Osteocyte (in vitro differentiated cells): ENCODE data around the gene GPR146. TPM values are rescaled to one million over a fixed set of nuclear protein-coding genes. Genes with fewer than 3 reads are reported as not detected.

Source experiments
- DNase-seq: peaks from one replicate; pipeline ENCODE4 v3.0.0; 2021; ENCODE audit warnings: mixed read lengths; ENCODE audit not compliant: unreplicated experiment; ENCODE audit errors: extremely low spot score
- H3K27ac Mint-ChIP-seq: one replicate; pipeline ENCODE4 v1.8.0; 2021; ENCODE audit warnings: mild to moderate bottlenecking, mixed read lengths; ENCODE audit not compliant: unreplicated experiment
- H3K27me3 Mint-ChIP-seq: one replicate; pipeline ENCODE4 v1.8.0; 2021; ENCODE audit warnings: mixed read lengths; ENCODE audit not compliant: unreplicated experiment
- H3K36me3 Mint-ChIP-seq: one replicate; pipeline ENCODE4 v1.8.0; 2021; ENCODE audit warnings: mixed read lengths; ENCODE audit not compliant: unreplicated experiment
- H3K4me1 Mint-ChIP-seq: one replicate; pipeline ENCODE4 v1.8.0; 2021; ENCODE audit warnings: mixed read lengths; ENCODE audit not compliant: unreplicated experiment
- H3K4me3 Mint-ChIP-seq: one replicate; pipeline ENCODE4 v1.8.0; 2021; ENCODE audit warnings: mild to moderate bottlenecking, moderate library complexity, mixed read lengths; ENCODE audit not compliant: unreplicated experiment
- H3K9me3 Mint-ChIP-seq: one replicate; pipeline ENCODE4 v1.8.0; 2021; ENCODE audit warnings: mixed read lengths; ENCODE audit not compliant: unreplicated experiment
- CTCF ChIP-seq: fragments of 200-600 bp; sonication (generic); IDR thresholded peaks from 2 replicates; pipeline ENCODE4 v1.5.0; 2021; ENCODE audit warnings: antibody characterized with exemption, mild to moderate bottlenecking, moderate library complexity
- total RNA-seq: library from RNA; stranded (reverse); gene quantifications from 2 replicates; pipeline ENCODE4 v1.2.1, GENCODE V29; 2021

GPR146 gene
- total RNA-seq, 1 donor from 2014 or later, result 2.8 TPM

GRCh38 chr7:1092161-1092632 is 47.9 kb downstream of the GPR146 start:
- no peaks in the 10 kb centered on the region for H3K27me3 Mint-ChIP-seq
- H3K4me1 Mint-ChIP-seq, result peaks cover 28% of the 10 kb centered on the region
- no peak overlapping the region for H3K27ac Mint-ChIP-seq

GRCh38 chr7:1092806-1093501 is 48.6 kb downstream of the GPR146 start:
- Mint-ChIP-seq H3K27me3 (no peaks in the 10 kb centered on the region), H3K36me3 (peaks cover 18% of the 10 kb centered on the region), H3K4me3 (no peak overlapping the region), H3K4me1 (peaks cover 20% of the 10 kb centered on the region), H3K9me3 (no peaks in the 10 kb centered on the region), H3K27ac (no peak overlapping the region)
- no peak for DNase-seq
- TF ChIP-seq CTCF, result no peak

More at GRCh38 chr7:1092161-1092632, 47.9 kb downstream of the GPR146 start:
- no peak for DNase-seq
- Mint-ChIP-seq H3K36me3 (peaks cover 13% of the 10 kb centered on the region), H3K4me3 (no peak overlapping the region), H3K9me3 (no peaks in the 10 kb centered on the region)
- no peak for TF ChIP-seq CTCF

- Mint-ChIP-seq H3K9me3 (no peaks in the 10 kb centered on the region), H3K36me3 (peaks cover 21% of the 10 kb centered on the region), H3K27ac (no peak overlapping the region), H3K4me3 (no peak overlapping the region), H3K27me3 (no peaks in the 10 kb centered on the region), H3K4me1 (peaks cover 15% of the 10 kb centered on the region)
- TF ChIP-seq CTCF, result no peak
- DNase-seq, result no peak
Measured at GRCh38 chr7:1093502-1093843, 49.1 kb downstream of the GPR146 start.

GRCh38 chr7:1093916-1094508 is 49.7 kb downstream of the GPR146 start:
- no peak for TF ChIP-seq CTCF
- Mint-ChIP-seq H3K9me3 (no peaks in the 10 kb centered on the region), H3K4me1 (peaks cover 10% of the 10 kb centered on the region), H3K27me3 (no peaks in the 10 kb centered on the region), H3K4me3 (no peak overlapping the region), H3K27ac (no peak overlapping the region), H3K36me3 (peaks cover 21% of the 10 kb centered on the region)
- no peak for DNase-seq

GRCh38 chr7:1094870-1095269 is 50.5 kb downstream of the GPR146 start:
- Mint-ChIP-seq H3K4me1 (peaks cover 9% of the 10 kb centered on the region), H3K36me3 (peaks cover 22% of the 10 kb centered on the region), H3K27me3 (no peaks in the 10 kb centered on the region), H3K4me3 (no peak overlapping the region), H3K9me3 (no peaks in the 10 kb centered on the region), H3K27ac (no peak overlapping the region)
- no peak for DNase-seq
- TF ChIP-seq CTCF, result no peak
